Ishikawa (cell line): ENCODE results near the gene CNTNAP2.

Experiments
- CEBPB ChIP-seq: IDR thresholded peaks from 2 replicates; pipeline ENCODE4 v1.6.1; 2012
- CREB1 ChIP-seq: IDR thresholded peaks from 2 replicates; pipeline ENCODE4 v1.6.1; 2012; ENCODE audit warnings: low read depth
- EGR1 ChIP-seq: IDR thresholded peaks from 2 replicates; pipeline ENCODE4 v1.6.1; 2012
- EP300 ChIP-seq: IDR thresholded peaks from 2 replicates; pipeline ENCODE4 v1.6.1; 2012; ENCODE audit warnings: borderline replicate concordance
- FOXM1 ChIP-seq: IDR thresholded peaks from 2 replicates; pipeline ENCODE4 v1.6.1; 2012; ENCODE audit warnings: low read depth, borderline replicate concordance
- MAX ChIP-seq: IDR thresholded peaks from 2 replicates; pipeline ENCODE4 v1.6.1; 2012
- NFIC ChIP-seq: IDR thresholded peaks from 2 replicates; pipeline ENCODE4 v1.6.1; 2012
- RAD21 ChIP-seq: IDR thresholded peaks from 2 replicates; pipeline ENCODE4 v1.6.1; 2012; ENCODE audit warnings: low read depth
- REST ChIP-seq: IDR thresholded peaks from 2 replicates; pipeline ENCODE4 v1.6.1; 2012; ENCODE audit warnings: low read depth, mild to moderate bottlenecking
- TAF1 ChIP-seq: IDR thresholded peaks from 2 replicates; pipeline ENCODE4 v1.6.1; 2012; ENCODE audit warnings: low read depth, mild to moderate bottlenecking
- TCF12 ChIP-seq: IDR thresholded peaks from 2 replicates; pipeline ENCODE4 v1.6.1; 2012; ENCODE audit warnings: low read depth
- TEAD4 ChIP-seq: IDR thresholded peaks from 2 replicates; pipeline ENCODE4 v1.6.1; 2012
- USF1 ChIP-seq: IDR thresholded peaks from 2 replicates; pipeline ENCODE4 v1.6.1; 2012
- YY1 ChIP-seq: IDR thresholded peaks from 2 replicates; pipeline ENCODE4 v1.6.1; 2012; ENCODE audit warnings: low read depth
- ZBTB7A ChIP-seq: IDR thresholded peaks from 2 replicates; pipeline ENCODE4 v1.6.1; 2012; ENCODE audit warnings: low read depth

The CNTNAP2 gene

GRCh38 chr7:148060724-148061123 is 1944.1 kb downstream of the CNTNAP2 start:
- no peak for TF ChIP-seq NFIC
- no peak for TF ChIP-seq EP300
- TF ChIP-seq EGR1, result no peak
- TF ChIP-seq FOXM1, result no peak
- no peak for TF ChIP-seq RAD21
- no peak for TF ChIP-seq MAX
- TF ChIP-seq TEAD4, result no peak
- TF ChIP-seq TCF12, result no peak
- TF ChIP-seq YY1, result no peak
- no peak for TF ChIP-seq ZBTB7A
- TF ChIP-seq CEBPB, result no peak
- TF ChIP-seq CREB1, result no peak

- TF ChIP-seq EP300, result no peak
- no peak for TF ChIP-seq RAD21
- no peak for TF ChIP-seq TCF12
- TF ChIP-seq NFIC, result no peak
- TF ChIP-seq TEAD4, result no peak
- no peak for TF ChIP-seq YY1
- no peak for TF ChIP-seq CEBPB
Observed at GRCh38 chr7:148079206-148080080, 1962.8 kb downstream of the CNTNAP2 start.

- TF ChIP-seq MAX, result no peak
- TF ChIP-seq REST, result no peak
- TF ChIP-seq CEBPB, result no peak
- TF ChIP-seq YY1, result no peak
- TF ChIP-seq ZBTB7A, result no peak
- TF ChIP-seq TCF12, result no peak
- no peak for TF ChIP-seq RAD21
- TF ChIP-seq NFIC, result no peak
- no peak for TF ChIP-seq TEAD4
- no peak for TF ChIP-seq TAF1
- no peak for TF ChIP-seq FOXM1
- no peak for TF ChIP-seq USF1
- TF ChIP-seq EGR1, result no peak
- TF ChIP-seq EP300, result no peak
Observed at GRCh38 chr7:148083448-148083847, 1966.8 kb downstream of the CNTNAP2 start.

GRCh38 chr7:148084138-148084537 is 1967.5 kb downstream of the CNTNAP2 start:
- TF ChIP-seq RAD21, result peak; percentile 60
- TF ChIP-seq YY1, result no peak

- no peak for TF ChIP-seq USF1
- TF ChIP-seq EP300, result no peak
- no peak for TF ChIP-seq FOXM1
- no peak for TF ChIP-seq TAF1
- no peak for TF ChIP-seq CEBPB
- no peak for TF ChIP-seq MAX
- no peak for TF ChIP-seq REST
- no peak for TF ChIP-seq TCF12
- no peak for TF ChIP-seq TEAD4
- TF ChIP-seq YY1, result no peak
- TF ChIP-seq CREB1, result no peak
- no peak for TF ChIP-seq NFIC
- no peak for TF ChIP-seq ZBTB7A
- no peak for TF ChIP-seq RAD21
- TF ChIP-seq EGR1, result no peak
Observed at GRCh38 chr7:148091882-148092281, 1975.3 kb downstream of the CNTNAP2 start.
